DLD1 (cell line): Measurements from ENCODE around the gene PMS2.
"Not testable (repeated sequence)": the region's sequence is repeated elsewhere in the genome, so short reads cannot be mapped to it uniquely, and the experiment has no call there.

Experiments
- in situ Hi-C: cut with HindIII; loops from 2 replicates; pipeline ENCODE4 v1.10.0; 2017; ENCODE audit warnings: low sequenced_read_pairs

PMS2 gene

GRCh38 chr7:6015917-6016652, 7.2 kb upstream of the PMS2 start:
- in situ Hi-C loops, result no loop called here

- in situ Hi-C loops, result no loop called here
Measured at GRCh38 chr7:6012355-6013104, 3.7 kb upstream of the PMS2 start.

GRCh38 chr7:6011541-6011940, 2.7 kb upstream of the PMS2 start:
- in situ Hi-C loops, result no loop called here

- in situ Hi-C loops, result not testable (repeated sequence)
Measured at GRCh38 chr7:6010370-6010769, 1.5 kb upstream of the PMS2 start.

GRCh38 chr7:6007835-6008590, 836 bp downstream of the PMS2 start:
- in situ Hi-C loops, result not testable (repeated sequence)

- in situ Hi-C loops, result no loop called here
Measured at GRCh38 chr7:6007386-6007785, 1.5 kb downstream of the PMS2 start.

GRCh38 chr7:5997210-5997808, 11.5 kb downstream of the PMS2 start:
- in situ Hi-C loops, result no loop called here

- in situ Hi-C loops, result not testable (repeated sequence)
Measured at GRCh38 chr7:5987061-5987460, 21.8 kb downstream of the PMS2 start.

GRCh38 chr7:5979680-5980314, 29.1 kb downstream of the PMS2 start:
- in situ Hi-C loops, result not testable (repeated sequence)

- in situ Hi-C loops, result not testable (repeated sequence)
Measured at GRCh38 chr7:5973580-5973979, 35.3 kb downstream of the PMS2 start.

GRCh38 chr7:5970347-5970911, 38.4 kb downstream of the PMS2 start, which contains the start of gene RSPH10B:
Gene RSPH10B (minus strand): TSS chr7:5970689. CDS start chr7:5967116, 3,573 bp downstream.
- in situ Hi-C loops, result not testable (repeated sequence)

- in situ Hi-C loops, result not testable (repeated sequence)
Measured at GRCh38 chr7:5963810-5964209, 45.0 kb downstream of the PMS2 start.

GRCh38 chr7:5963205-5963604, 45.6 kb downstream of the PMS2 start:
- in situ Hi-C loops, result not testable (repeated sequence)

GRCh38 chr7:5934945-5935450, 73.9 kb downstream of the PMS2 start:
- in situ Hi-C loops, result not testable (repeated sequence)

- in situ Hi-C loops, result not testable (repeated sequence)
Measured at GRCh38 chr7:5931905-5932644, 76.8 kb downstream of the PMS2 start.

GRCh38 chr7:5931250-5931649, 77.6 kb downstream of the PMS2 start:
- in situ Hi-C loops, result not testable (repeated sequence)

GRCh38 chr7:5930290-5930689, 78.6 kb downstream of the PMS2 start:
- in situ Hi-C loops, result not testable (repeated sequence)

- in situ Hi-C loops, result not testable (repeated sequence)
Measured at GRCh38 chr7:5926263-5926870, 82.5 kb downstream of the PMS2 start.

- in situ Hi-C loops, result not testable (repeated sequence)
Measured at GRCh38 chr7:5924630-5925029, 84.2 kb downstream of the PMS2 start.
